GM23338 (cell line): Measurements from ENCODE around the gene PPP6R3. TPM values are rescaled to one million over a fixed set of nuclear protein-coding genes. Genes with fewer than 3 reads are reported as not detected.
A peak's percentile ranks its signal among the peaks of the same experiment; 100 is the strongest.

Experiments
- ATAC-seq: fragments of 200-7000 bp; cut with Tn5 transposase; 3 replicates; pipeline ENCODE4 v1.9.1; 2020
- DNase-seq: peaks from one replicate; pipeline ENCODE4 v3.0.0-alpha.2; 2015; ENCODE audit warnings: low spot score
- H2AFZ ChIP-seq: fragments of 200-600 bp; sonication (generic); 2 replicates; pipeline ENCODE4 v1.8.0; 2016; ENCODE audit warnings: antibody characterized with exemption, mild to moderate bottlenecking, moderate library complexity
- H3F3A ChIP-seq: fragments of 200-600 bp; sonication (generic); replicated peaks from 2 replicates; pipeline ENCODE4 v1.8.0; 2017; ENCODE audit warnings: antibody characterized with exemption, mixed run types, low read depth
- H3K27ac ChIP-seq: fragments of 200-600 bp; sonication (generic); 2 replicates; pipeline ENCODE4 v1.6.1; 2016; ENCODE audit warnings: low read depth
- H3K27me3 ChIP-seq: fragments of 200-600 bp; sonication (generic); 2 replicates; pipeline ENCODE4 v1.8.0; 2016; ENCODE audit warnings: mild to moderate bottlenecking, mixed run types, moderate library complexity; ENCODE audit not compliant: insufficient read depth
- H3K36me3 ChIP-seq: fragments of 200-600 bp; sonication (generic); 2 replicates; pipeline ENCODE4 v1.8.0; 2016; ENCODE audit warnings: mild to moderate bottlenecking; ENCODE audit not compliant: insufficient read depth
- H3K4me1 ChIP-seq: fragments of 200-600 bp; sonication (generic); 2 replicates; pipeline ENCODE4 v1.8.0; 2016; ENCODE audit warnings: mild to moderate bottlenecking, moderate library complexity; ENCODE audit not compliant: insufficient read depth
- H3K4me2 ChIP-seq: fragments of 200-600 bp; sonication (generic); 2 replicates; pipeline ENCODE4 v1.7.1; 2017; ENCODE audit warnings: mixed run types
- H3K4me3 ChIP-seq: fragments of 200-600 bp; sonication (generic); 2 replicates; pipeline ENCODE4 v1.6.1; 2016; ENCODE audit warnings: mixed run types
- H3K79me2 ChIP-seq: fragments of 200-600 bp; sonication (generic); replicated peaks from 2 replicates; pipeline ENCODE4 v1.8.0; 2017; ENCODE audit warnings: mild to moderate bottlenecking; ENCODE audit not compliant: insufficient read depth
- H3K9me2 ChIP-seq: fragments of 200-600 bp; sonication (generic); 2 replicates; pipeline ENCODE4 v1.8.0; 2017; ENCODE audit not compliant: insufficient read depth
- H4K20me1 ChIP-seq: fragments of 200-600 bp; sonication (generic); replicated peaks from 2 replicates; pipeline ENCODE4 v1.8.0; 2017; ENCODE audit warnings: mild to moderate bottlenecking; ENCODE audit not compliant: insufficient read depth
- H3K27ac Mint-ChIP-seq: 2 replicates; pipeline ENCODE4 v1.8.0; 2020; ENCODE audit warnings: inconsistent platforms, mild to moderate bottlenecking, moderate library complexity, mixed read lengths
- H3K27me3 Mint-ChIP-seq: 3 replicates; pipeline ENCODE4 v1.8.0; 2022; ENCODE audit warnings: low read depth, mild to moderate bottlenecking, moderate library complexity, mixed read lengths, inconsistent platforms; ENCODE audit not compliant: insufficient read depth, poor library complexity
- H3K36me3 Mint-ChIP-seq: 3 replicates; pipeline ENCODE4 v1.8.0; 2021; ENCODE audit warnings: low read depth, mild to moderate bottlenecking, inconsistent platforms, moderate library complexity, mixed read lengths
- H3K4me1 Mint-ChIP-seq: 3 replicates; pipeline ENCODE4 v1.8.0; 2020; ENCODE audit warnings: mild to moderate bottlenecking, inconsistent platforms, mixed read lengths
- H3K4me3 Mint-ChIP-seq: 3 replicates; pipeline ENCODE4 v1.8.0; 2021; ENCODE audit warnings: moderate library complexity, mild to moderate bottlenecking, inconsistent platforms, mixed read lengths
- H3K9me3 Mint-ChIP-seq: 3 replicates; pipeline ENCODE4 v1.8.0; 2020; ENCODE audit warnings: moderate library complexity, mild to moderate bottlenecking, inconsistent platforms, mixed read lengths
- CREB1 ChIP-seq: fragments of 250-450 bp; sonication (Bioruptor Pico); IDR thresholded peaks from 2 replicates; pipeline ENCODE4 v1.5.0; 2020; ENCODE audit warnings: low read depth, mild to moderate bottlenecking, moderate library complexity
- CTCF ChIP-seq, 2 experiments: fragments of 200-600 bp in 1 of 2; sonication (generic) in 1 of 2; conservative IDR thresholded peaks; 2 replicates each; pipeline versions ENCODE4 v1.5.1 to v1.6.1; 2016 to 2017; ENCODE audit warnings: antibody characterized with exemption in 2 of 2, low read depth in 2 of 2, mild to moderate bottlenecking in 2 of 2, moderate library complexity in 1 of 2
- ETS1 ChIP-seq: IDR thresholded peaks from 2 replicates; pipeline ENCODE4 v1.6.1; 2016; ENCODE audit warnings: antibody characterized with exemption
- EZH2 ChIP-seq: fragments of 200-600 bp; sonication (generic); IDR thresholded peaks from one replicate; pipeline ENCODE4 v1.8.0; 2017; ENCODE audit warnings: antibody characterized with exemption, mild to moderate bottlenecking, low read depth; ENCODE audit not compliant: unreplicated experiment
- EZH2phosphoT487 ChIP-seq: fragments of 200-600 bp; sonication (generic); IDR thresholded peaks from one replicate; pipeline ENCODE4 v1.8.1; 2018; ENCODE audit warnings: antibody characterized with exemption; ENCODE audit not compliant: unreplicated experiment
- JUNB ChIP-seq: IDR thresholded peaks from one replicate; pipeline ENCODE4 v1.6.1; 2016; ENCODE audit warnings: antibody characterized with exemption; ENCODE audit not compliant: unreplicated experiment
- NANOG ChIP-seq: IDR thresholded peaks from 2 replicates; pipeline ENCODE4 v1.6.1; 2016; ENCODE audit warnings: antibody characterized with exemption, borderline replicate concordance
- POLR2AphosphoS5 ChIP-seq: IDR thresholded peaks from 2 replicates; pipeline ENCODE4 v1.6.1; 2016; ENCODE audit warnings: antibody characterized with exemption, low read depth
- REST ChIP-seq: IDR thresholded peaks from one replicate; pipeline ENCODE4 v1.6.1; 2018; ENCODE audit warnings: antibody characterized with exemption; ENCODE audit not compliant: unreplicated experiment
- STAT1 ChIP-seq: IDR thresholded peaks from one replicate; pipeline ENCODE4 v1.6.1; 2016; ENCODE audit warnings: antibody characterized with exemption; ENCODE audit not compliant: unreplicated experiment
- ZNF114 ChIP-seq: fragments of 250-450 bp; sonication (Bioruptor Pico); IDR thresholded peaks from 2 replicates; pipeline ENCODE4 v1.5.0; 2020; ENCODE audit warnings: mild to moderate bottlenecking, moderate library complexity
- ZNF331 ChIP-seq: fragments of 250-450 bp; sonication (Bioruptor Pico); IDR thresholded peaks from 2 replicates; pipeline ENCODE4 v1.5.0; 2020; ENCODE audit warnings: low read depth, mild to moderate bottlenecking, moderate library complexity
- ZNF462 ChIP-seq: fragments of 250-450 bp; sonication (Bioruptor Pico); IDR thresholded peaks from 2 replicates; pipeline ENCODE4 v1.5.0; 2020; ENCODE audit warnings: mild to moderate bottlenecking, moderate library complexity
- polyA plus RNA-seq: library from polyadenylated mRNA; unstranded; fragments of >200 nt; fragmentation: Nextera tagmentation; extraction: Ambion mirVana; gene quantifications from 2 replicates; pipeline ENCODE4 v1.2.1, GENCODE V29; 2016
- total RNA-seq: library from RNA; depleted of rRNA; stranded (reverse); fragments of >200 nt; shearing (Covaris generic); gene quantifications from 2 replicates; pipeline ENCODE4 v1.2.3, GENCODE V29; 2014

PPP6R3 gene
- total and polyA plus RNA-seq, 2 experiments from 2014 or later: 170 to 268 TPM

GRCh38 chr11:68468217-68468828 lies 7.8 kb downstream of the PPP6R3 start:
- ATAC-seq: no peak
- H3K27me3 ChIP-seq: no peaks in the 10 kb centered on the region
- H3K4me3 ChIP-seq: no peak overlapping the region
- no peak overlapping the region for H2AFZ ChIP-seq
- Mint-ChIP-seq H3K4me3 (no peak overlapping the region; the same call in 2 of the 3 replicates), H3K9me3 (no peaks in the 10 kb centered on the region), H3K27me3 (peaks cover 10% of the 10 kb centered on the region), H3K27ac (no peak overlapping the region), H3K4me1 (peaks cover 62% of the 10 kb centered on the region), H3K36me3 (peaks cover 28% of the 10 kb centered on the region)
- peak overlapping the region; percentile 23; the same call in 1 of the 2 replicates for H3K4me2 ChIP-seq
- H3K27ac ChIP-seq: no peak overlapping the region
- H4K20me1 ChIP-seq: peaks cover 93% of the 10 kb centered on the region
- DNase-seq: no peak
- peaks cover 10% of the 10 kb centered on the region; the same call in 1 of the 2 replicates for H3F3A ChIP-seq
- H3K4me1 ChIP-seq: peaks cover 52% of the 10 kb centered on the region
- TF ChIP-seq CREB1 (CRISPR knock-in tag) (no peak), STAT1 (no peak), ZNF462 (CRISPR knock-in tag) (no peak), POLR2AphosphoS5 (no peak), ZNF331 (CRISPR knock-in tag) (no peak), NANOG (no peak), EZH2phosphoT487 (no peak), ZNF114 (CRISPR knock-in tag) (no peak), CTCF (conservative IDR thresholded peaks at IDR 0.05; ENCODE audit: low read depth in 2 of 2) (no peak), REST (no peak), EZH2 (no peak), JUNB (no peak), ETS1 (no peak)
- H3K79me2 ChIP-seq: peaks cover 100% of the 10 kb centered on the region
- no peaks in the 10 kb centered on the region for H3K9me2 ChIP-seq
- peaks cover 3% of the 10 kb centered on the region; the same call in 1 of the 2 replicates for H3K36me3 ChIP-seq
